ENCODE results near the gene ADARB2.

ADARB2 gene

GRCh38 chr10:1563028-1563427, 174.3 kb downstream of the ADARB2 start:
- Mint-ChIP-seq H3K4me1 (peaks cover 17% of the 10 kb centered on the region), H3K36me3 (no peaks in the 10 kb centered on the region), H3K27me3 (peaks cover 17% of the 10 kb centered on the region), H3K4me3 (no peak overlapping the region), H3K9me3 (no peaks in the 10 kb centered on the region), H3K27ac (no peak overlapping the region)
- DNase-seq (ENCODE audit: low spot score in 2 of 2) (no peak), ATAC-seq (ENCODE audit: low read depth) (no peak)

- DNase-seq (ENCODE audit: low spot score in 2 of 2), result no peak
- H3K9me3 Mint-ChIP-seq, result no peaks in the 10 kb centered on the region
- no peak for ATAC-seq (ENCODE audit: low read depth)
- H3K27me3 Mint-ChIP-seq, result peaks cover 21% of the 10 kb centered on the region
- H3K27ac Mint-ChIP-seq, result no peak overlapping the region
- H3K4me3 Mint-ChIP-seq, result no peak overlapping the region
- H3K4me1 Mint-ChIP-seq, result peaks cover 17% of the 10 kb centered on the region
- H3K36me3 Mint-ChIP-seq, result no peaks in the 10 kb centered on the region
These were observed 175.5 kb downstream of the ADARB2 start for GRCh38 chr10:1561731-1562337.

- no peak overlapping the region for H3K4me3 Mint-ChIP-seq
- ATAC-seq (ENCODE audit: low read depth), result peak; percentile 35
- H3K9me3 Mint-ChIP-seq, result no peaks in the 10 kb centered on the region
- H3K27ac Mint-ChIP-seq, result peak overlapping the region; percentile 46
- H3K36me3 Mint-ChIP-seq, result no peaks in the 10 kb centered on the region
- peaks cover 21% of the 10 kb centered on the region for H3K27me3 Mint-ChIP-seq
- DNase-seq (ENCODE audit: low spot score in 2 of 2), result no peak
- H3K4me1 Mint-ChIP-seq, result peaks cover 17% of the 10 kb centered on the region
These were observed 176.7 kb downstream of the ADARB2 start for GRCh38 chr10:1560535-1561192.

GRCh38 chr10:1559761-1560160, 177.6 kb downstream of the ADARB2 start:
- H3K9me3 Mint-ChIP-seq, result no peaks in the 10 kb centered on the region
- ATAC-seq (ENCODE audit: low read depth) (no peak), DNase-seq (ENCODE audit: low spot score in 2 of 2) (no peak)
- peaks cover 21% of the 10 kb centered on the region for H3K27me3 Mint-ChIP-seq
- no peaks in the 10 kb centered on the region for H3K36me3 Mint-ChIP-seq
- no peak overlapping the region for H3K4me3 Mint-ChIP-seq
- H3K4me1 Mint-ChIP-seq, result peaks cover 15% of the 10 kb centered on the region
- H3K27ac Mint-ChIP-seq, result no peak overlapping the region

- peaks cover 21% of the 10 kb centered on the region for H3K27me3 Mint-ChIP-seq
- H3K36me3 Mint-ChIP-seq, result no peaks in the 10 kb centered on the region
- ATAC-seq (ENCODE audit: low read depth) (no peak), DNase-seq (ENCODE audit: low spot score in 2 of 2) (no peak)
- H3K27ac Mint-ChIP-seq, result no peak overlapping the region
- no peak overlapping the region for H3K4me3 Mint-ChIP-seq
- peaks cover 15% of the 10 kb centered on the region for H3K4me1 Mint-ChIP-seq
- no peaks in the 10 kb centered on the region for H3K9me3 Mint-ChIP-seq
These were observed 178.0 kb downstream of the ADARB2 start for GRCh38 chr10:1559311-1559710.

- peaks cover 21% of the 10 kb centered on the region for H3K27me3 Mint-ChIP-seq
- H3K36me3 Mint-ChIP-seq, result no peaks in the 10 kb centered on the region
- DNase-seq (ENCODE audit: low spot score in 2 of 2) (no peak), ATAC-seq (ENCODE audit: low read depth) (no peak)
- no peak overlapping the region for H3K27ac Mint-ChIP-seq
- H3K4me1 Mint-ChIP-seq, result peaks cover 15% of the 10 kb centered on the region
- no peak overlapping the region for H3K4me3 Mint-ChIP-seq
- H3K9me3 Mint-ChIP-seq, result no peaks in the 10 kb centered on the region
These were observed 178.4 kb downstream of the ADARB2 start for GRCh38 chr10:1558906-1559305.

- peaks cover 18% of the 10 kb centered on the region for H3K27me3 Mint-ChIP-seq
- H3K4me1 Mint-ChIP-seq, result peaks cover 13% of the 10 kb centered on the region
- H3K9me3 Mint-ChIP-seq, result no peaks in the 10 kb centered on the region
- H3K4me3 Mint-ChIP-seq, result no peak overlapping the region
- DNase-seq (ENCODE audit: low spot score in 2 of 2), result no peak
- no peaks in the 10 kb centered on the region for H3K36me3 Mint-ChIP-seq
- no peak for ATAC-seq (ENCODE audit: low read depth)
- H3K27ac Mint-ChIP-seq, result no peak overlapping the region
These were observed 180.2 kb downstream of the ADARB2 start for GRCh38 chr10:1557081-1557480.

GRCh38 chr10:1556496-1556895, 180.8 kb downstream of the ADARB2 start:
- H3K4me1 Mint-ChIP-seq, result peaks cover 13% of the 10 kb centered on the region
- ATAC-seq (ENCODE audit: low read depth) (no peak), DNase-seq (ENCODE audit: low spot score in 2 of 2) (no peak)
- peaks cover 18% of the 10 kb centered on the region for H3K27me3 Mint-ChIP-seq
- no peaks in the 10 kb centered on the region for H3K36me3 Mint-ChIP-seq
- no peak overlapping the region for H3K27ac Mint-ChIP-seq
- no peaks in the 10 kb centered on the region for H3K9me3 Mint-ChIP-seq
- no peak overlapping the region for H3K4me3 Mint-ChIP-seq

GRCh38 chr10:1553951-1554350, 183.4 kb downstream of the ADARB2 start:
- H3K9me3 Mint-ChIP-seq, result no peaks in the 10 kb centered on the region
- no peak overlapping the region for H3K27ac Mint-ChIP-seq
- peaks cover 13% of the 10 kb centered on the region for H3K27me3 Mint-ChIP-seq
- DNase-seq (ENCODE audit: low spot score in 2 of 2) (no peak), ATAC-seq (ENCODE audit: low read depth) (no peak)
- no peaks in the 10 kb centered on the region for H3K36me3 Mint-ChIP-seq
- peaks cover 2% of the 10 kb centered on the region for H3K4me1 Mint-ChIP-seq
- H3K4me3 Mint-ChIP-seq, result no peak overlapping the region

GRCh38 chr10:1552881-1553670, 184.2 kb downstream of the ADARB2 start:
- Mint-ChIP-seq H3K4me1 (peaks cover 6% of the 10 kb centered on the region), H3K9me3 (peaks cover 6% of the 10 kb centered on the region), H3K27ac (no peak overlapping the region), H3K4me3 (no peak overlapping the region), H3K27me3 (peaks cover 5% of the 10 kb centered on the region), H3K36me3 (peaks cover 3% of the 10 kb centered on the region)
- ATAC-seq (ENCODE audit: low read depth) (no peak), DNase-seq (ENCODE audit: low spot score in 2 of 2) (no peak)

GRCh38 chr10:1552406-1552805, 184.9 kb downstream of the ADARB2 start:
- DNase-seq (ENCODE audit: low spot score in 2 of 2) (no peak), ATAC-seq (ENCODE audit: low read depth) (no peak)
- no peak overlapping the region for H3K27ac Mint-ChIP-seq
- peaks cover 3% of the 10 kb centered on the region for H3K36me3 Mint-ChIP-seq
- no peak overlapping the region for H3K4me3 Mint-ChIP-seq
- H3K9me3 Mint-ChIP-seq, result peaks cover 6% of the 10 kb centered on the region
- H3K27me3 Mint-ChIP-seq, result peaks cover 4% of the 10 kb centered on the region
- peaks cover 6% of the 10 kb centered on the region for H3K4me1 Mint-ChIP-seq

- H3K9me3 Mint-ChIP-seq, result peaks cover 6% of the 10 kb centered on the region
- ATAC-seq (ENCODE audit: low read depth) (no peak), DNase-seq (ENCODE audit: low spot score in 2 of 2) (no peak)
- no peak overlapping the region for H3K4me3 Mint-ChIP-seq
- H3K36me3 Mint-ChIP-seq, result peaks cover 3% of the 10 kb centered on the region
- no peak overlapping the region for H3K27ac Mint-ChIP-seq
- peaks cover under 1% of the 10 kb centered on the region for H3K27me3 Mint-ChIP-seq
- H3K4me1 Mint-ChIP-seq, result peaks cover 10% of the 10 kb centered on the region
These were observed 185.5 kb downstream of the ADARB2 start for GRCh38 chr10:1551636-1552338.

- Mint-ChIP-seq H3K27me3 (no peaks in the 10 kb centered on the region), H3K9me3 (peaks cover 6% of the 10 kb centered on the region), H3K27ac (no peak overlapping the region), H3K36me3 (peaks cover 5% of the 10 kb centered on the region), H3K4me1 (peaks cover 14% of the 10 kb centered on the region), H3K4me3 (no peak overlapping the region)
- no peak for DNase-seq (ENCODE audit: low spot score in 2 of 2)
- ATAC-seq (ENCODE audit: low read depth), result no peak
These were observed 186.7 kb downstream of the ADARB2 start for GRCh38 chr10:1550616-1551015.

- Mint-ChIP-seq H3K4me3 (no peak overlapping the region), H3K27ac (no peak overlapping the region), H3K4me1 (peaks cover 14% of the 10 kb centered on the region), H3K36me3 (peaks cover 5% of the 10 kb centered on the region), H3K9me3 (peaks cover 6% of the 10 kb centered on the region), H3K27me3 (no peaks in the 10 kb centered on the region)
- DNase-seq (ENCODE audit: low spot score in 2 of 2) (no peak), ATAC-seq (ENCODE audit: low read depth) (no peak)
These were observed 187.1 kb downstream of the ADARB2 start for GRCh38 chr10:1550291-1550595.
